OCI-LY3 (cell line): ENCODE data around the gene CNTROB.

Source experiments
- EZH2phosphoT487 ChIP-seq: fragments of 200-600 bp; shearing (Covaris generic); IDR thresholded peaks from 2 replicates; pipeline ENCODE4 v1.6.1; 2018; ENCODE audit warnings: antibody characterized with exemption, mixed run types, low read depth
- TF ChIP-seq, protein P1 (sequence below): fragments of 200-600, 300-600 bp; sonication (generic); IDR thresholded peaks from 2 replicates; pipeline ENCODE4 v1.5.1; 2014; ENCODE audit warnings: antibody characterized with exemption, low read length, low read depth

DNA sequence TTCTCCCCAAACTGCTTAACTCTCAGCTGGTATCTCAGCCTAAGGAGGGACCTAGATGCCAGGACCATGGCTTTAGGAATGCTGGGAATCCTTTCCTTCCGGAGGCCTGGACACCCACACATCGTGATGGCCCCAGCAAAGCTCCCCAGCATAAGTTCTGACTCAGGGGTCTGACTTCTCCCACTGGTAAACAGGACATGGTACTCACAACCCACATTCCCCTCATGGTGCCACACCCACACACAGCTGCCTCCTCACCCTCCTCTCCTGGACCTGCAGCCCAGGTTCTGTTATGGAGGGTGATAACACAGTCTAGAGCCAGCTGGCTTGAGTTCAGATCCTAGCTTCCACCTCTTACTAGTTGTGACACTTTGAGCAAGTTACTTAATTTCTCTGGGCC, 15.2 kb upstream of the CNTROB start:
- TF ChIP-seq, protein P1, sequence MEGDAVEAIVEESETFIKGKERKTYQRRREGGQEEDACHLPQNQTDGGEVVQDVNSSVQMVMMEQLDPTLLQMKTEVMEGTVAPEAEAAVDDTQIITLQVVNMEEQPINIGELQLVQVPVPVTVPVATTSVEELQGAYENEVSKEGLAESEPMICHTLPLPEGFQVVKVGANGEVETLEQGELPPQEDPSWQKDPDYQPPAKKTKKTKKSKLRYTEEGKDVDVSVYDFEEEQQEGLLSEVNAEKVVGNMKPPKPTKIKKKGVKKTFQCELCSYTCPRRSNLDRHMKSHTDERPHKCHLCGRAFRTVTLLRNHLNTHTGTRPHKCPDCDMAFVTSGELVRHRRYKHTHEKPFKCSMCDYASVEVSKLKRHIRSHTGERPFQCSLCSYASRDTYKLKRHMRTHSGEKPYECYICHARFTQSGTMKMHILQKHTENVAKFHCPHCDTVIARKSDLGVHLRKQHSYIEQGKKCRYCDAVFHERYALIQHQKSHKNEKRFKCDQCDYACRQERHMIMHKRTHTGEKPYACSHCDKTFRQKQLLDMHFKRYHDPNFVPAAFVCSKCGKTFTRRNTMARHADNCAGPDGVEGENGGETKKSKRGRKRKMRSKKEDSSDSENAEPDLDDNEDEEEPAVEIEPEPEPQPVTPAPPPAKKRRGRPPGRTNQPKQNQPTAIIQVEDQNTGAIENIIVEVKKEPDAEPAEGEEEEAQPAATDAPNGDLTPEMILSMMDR, result no peak
- TF ChIP-seq EZH2phosphoT487, result no peak
